AML-193 (cell line): ENCODE results near the gene KCNH1.

Source experiments
- DNase-seq, 2 experiments: peaks; one replicate each; lab custom pipeline; 2025; lab: John Stamatoyannopoulos, UW

The KCNH1 gene

DNA sequence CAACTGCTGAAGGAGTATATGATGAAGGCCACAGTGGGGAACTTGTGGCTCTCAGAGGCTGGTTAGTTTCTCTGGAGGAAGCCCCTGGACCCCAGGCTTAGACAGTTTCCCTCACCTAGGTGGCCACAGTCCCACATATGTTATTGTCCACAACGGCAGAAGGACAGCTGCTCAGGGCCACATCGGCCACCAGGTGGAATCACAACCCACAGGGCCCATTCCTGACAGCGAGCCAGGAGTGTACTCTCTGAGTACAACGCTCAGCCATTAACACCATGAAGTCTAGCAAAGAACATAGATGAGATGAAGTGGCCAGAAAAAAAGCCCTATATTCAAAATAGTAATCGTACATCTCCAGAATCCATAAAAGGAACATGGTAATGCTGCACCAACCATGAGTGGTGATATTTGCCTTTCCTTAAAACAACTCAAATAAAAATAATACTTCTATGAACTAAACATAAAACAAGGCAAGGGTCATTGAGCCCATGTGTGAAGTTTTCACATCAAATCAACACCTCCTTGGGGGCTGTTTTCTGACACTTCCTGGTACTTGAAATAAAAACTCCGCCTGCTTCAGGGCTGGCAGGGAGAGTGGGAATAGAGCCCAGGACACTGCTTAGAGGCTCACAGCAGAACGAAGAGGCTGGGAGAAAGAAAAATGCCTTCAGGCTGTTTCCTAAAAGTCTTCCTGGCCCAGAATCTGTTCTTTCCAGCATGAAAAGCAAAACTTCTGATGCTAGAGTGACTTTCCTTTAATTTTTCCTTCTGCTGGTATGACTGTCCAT, 421.9 kb downstream of the KCNH1 start:
- DNase-seq, result no peak

DNA sequence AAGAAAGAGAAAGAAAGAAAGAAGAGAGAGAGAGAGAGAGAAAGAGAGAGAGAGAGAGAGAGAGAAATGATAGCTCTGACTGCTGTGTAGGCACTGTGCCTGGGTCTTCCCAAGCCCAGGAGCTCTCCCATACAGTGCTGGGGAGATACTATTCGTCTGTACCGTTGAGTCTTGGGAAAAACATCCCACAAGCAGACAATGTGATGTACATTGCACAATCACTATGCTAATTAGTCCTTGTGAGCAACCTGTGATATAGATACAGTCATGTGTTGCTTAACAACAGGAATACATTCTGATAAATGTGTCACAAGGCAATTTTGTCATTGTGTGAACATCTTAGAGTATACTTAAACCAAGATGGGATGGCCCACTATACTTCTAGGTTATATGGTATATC, 424.2 kb downstream of the KCNH1 start:
- DNase-seq, result no peak

- no peak for DNase-seq
These were observed 426.4 kb downstream of the KCNH1 start for GRCh38 chr1:210707300-210708240.

GRCh38 chr1:210706246-210706645, 427.7 kb downstream of the KCNH1 start:
- no peak for DNase-seq

DNA sequence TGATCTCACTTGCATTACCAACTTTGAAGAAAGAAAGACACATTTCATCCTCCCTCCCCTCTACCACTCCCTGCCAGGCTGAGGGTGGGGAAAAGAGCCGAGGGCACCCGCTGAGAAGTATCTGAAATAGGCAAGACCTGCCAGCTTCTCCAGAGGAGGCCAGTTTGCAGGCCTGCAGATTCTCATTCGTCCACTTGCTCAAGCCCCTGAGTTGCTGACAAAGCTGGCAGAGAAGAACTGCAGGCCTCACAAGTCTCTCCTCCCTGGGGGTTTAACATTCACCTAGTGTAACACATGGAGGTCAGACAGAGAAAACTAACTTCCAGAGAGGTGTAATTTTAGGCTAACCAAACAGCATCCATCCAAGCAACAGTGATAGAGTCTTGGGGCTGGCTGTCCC, 428.9 kb downstream of the KCNH1 start:
- DNase-seq, result no peak

DNA sequence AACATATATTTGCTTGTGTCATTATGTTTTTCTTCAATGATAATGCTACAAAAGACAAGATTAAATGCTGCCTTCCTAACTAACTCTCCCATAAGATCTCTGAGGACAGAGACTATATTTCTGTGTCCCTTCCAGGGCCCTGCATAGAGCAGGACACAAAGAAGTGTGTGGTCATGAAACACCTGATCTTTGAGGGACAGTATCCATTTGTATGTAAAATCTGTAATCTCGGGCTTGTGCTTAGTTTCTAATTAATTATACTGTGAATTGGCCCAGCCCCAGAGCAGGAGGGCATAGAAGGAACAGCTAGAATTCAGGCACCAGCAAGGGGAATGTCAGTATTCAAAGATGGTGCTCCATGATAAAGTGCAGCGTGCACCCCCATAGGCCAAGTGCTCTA, 430.4 kb downstream of the KCNH1 start:
- no peak for DNase-seq

GRCh38 chr1:210702506-210702905, 431.4 kb downstream of the KCNH1 start:
- no peak for DNase-seq

DNA sequence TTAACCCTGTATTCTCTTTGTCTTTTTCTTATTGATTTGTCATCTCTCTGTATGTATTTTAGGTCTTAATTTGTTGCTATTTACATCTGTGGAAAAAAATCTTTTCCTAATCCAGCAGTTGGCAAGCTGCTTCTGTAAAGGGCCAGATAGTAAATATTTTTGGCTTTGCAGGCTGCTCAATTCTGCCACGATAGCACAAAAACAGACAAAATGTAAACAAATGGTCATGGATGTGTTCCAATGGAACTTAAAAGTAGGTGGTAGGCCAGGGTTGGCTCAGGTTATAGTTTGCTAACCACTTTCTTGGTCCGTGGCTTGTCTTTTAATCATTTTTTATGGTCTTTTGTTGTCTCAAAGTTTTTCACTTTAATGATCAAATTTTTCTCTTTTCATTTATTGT, 433.4 kb downstream of the KCNH1 start:
- DNase-seq, result no peak

DNA sequence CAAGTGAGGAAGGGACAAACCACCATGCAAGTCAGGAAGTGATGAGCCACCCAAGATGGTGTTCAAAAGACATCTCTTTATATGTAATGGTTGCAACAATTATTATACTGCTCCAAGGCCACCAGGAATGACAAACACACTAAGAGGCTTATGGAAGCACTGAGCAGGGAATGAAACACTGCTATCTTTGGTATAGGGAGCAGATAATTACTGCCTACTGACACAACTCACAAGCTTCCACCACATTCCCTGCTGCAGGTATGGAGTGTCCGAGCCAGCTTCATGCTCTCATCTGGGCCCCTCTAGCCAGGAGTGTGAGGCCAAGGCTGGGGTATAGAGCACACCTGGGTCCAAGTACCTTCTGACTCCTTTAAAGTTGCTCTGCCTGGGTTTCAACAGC, 433.9 kb downstream of the KCNH1 start:
- DNase-seq, result no peak

- DNase-seq, result no peak
These were observed 435.3 kb downstream of the KCNH1 start for GRCh38 chr1:210698661-210699060.

- no peak for DNase-seq
These were observed 436.8 kb downstream of the KCNH1 start for GRCh38 chr1:210697185-210697584.

DNA sequence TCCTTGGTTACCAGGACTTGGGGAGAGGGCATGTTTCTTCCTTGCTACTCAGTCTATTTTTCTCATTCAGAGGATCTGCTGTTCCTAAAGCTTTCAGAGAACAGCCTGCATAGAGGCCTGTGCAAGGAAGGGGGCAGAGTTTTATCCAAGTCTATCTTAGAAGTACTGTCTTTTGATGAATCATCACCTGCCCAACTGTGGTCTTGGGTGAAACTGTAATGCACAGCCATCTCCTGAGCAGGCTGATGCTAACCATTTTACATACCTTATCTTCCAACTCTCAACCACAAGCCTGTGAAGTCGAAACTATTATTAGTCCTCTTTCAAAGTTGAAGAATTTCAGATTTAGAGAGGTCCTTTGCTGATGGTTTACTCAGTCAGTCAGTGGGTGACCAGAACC, 437.2 kb downstream of the KCNH1 start:
- DNase-seq, result no peak

GRCh38 chr1:210695026-210695425, 438.9 kb downstream of the KCNH1 start:
- DNase-seq, result no peak

GRCh38 chr1:210692796-210693195, 441.2 kb downstream of the KCNH1 start:
- no peak for DNase-seq

- no peak for DNase-seq
These were observed 442.8 kb downstream of the KCNH1 start for GRCh38 chr1:210691039-210691610.

DNA sequence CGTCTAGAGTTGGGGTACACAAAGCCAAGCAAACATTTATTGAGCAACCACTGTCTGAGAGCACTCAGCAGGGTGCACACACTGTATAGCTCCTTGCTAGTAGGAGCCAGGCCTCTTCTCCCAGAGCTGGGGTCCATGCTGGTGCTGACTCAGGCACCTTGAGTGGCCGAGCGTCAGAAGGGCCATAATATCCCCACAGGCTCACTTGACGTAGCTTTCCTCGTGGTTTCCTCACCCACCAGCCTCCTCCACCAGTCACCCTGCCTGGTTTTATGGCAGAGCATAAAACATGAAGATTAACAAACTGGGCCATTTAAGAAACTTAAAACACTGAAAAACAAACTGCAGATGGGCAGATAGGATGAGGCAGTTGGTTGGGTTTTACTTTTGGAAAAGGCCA, 443.7 kb downstream of the KCNH1 start:
- no peak for DNase-seq

DNA sequence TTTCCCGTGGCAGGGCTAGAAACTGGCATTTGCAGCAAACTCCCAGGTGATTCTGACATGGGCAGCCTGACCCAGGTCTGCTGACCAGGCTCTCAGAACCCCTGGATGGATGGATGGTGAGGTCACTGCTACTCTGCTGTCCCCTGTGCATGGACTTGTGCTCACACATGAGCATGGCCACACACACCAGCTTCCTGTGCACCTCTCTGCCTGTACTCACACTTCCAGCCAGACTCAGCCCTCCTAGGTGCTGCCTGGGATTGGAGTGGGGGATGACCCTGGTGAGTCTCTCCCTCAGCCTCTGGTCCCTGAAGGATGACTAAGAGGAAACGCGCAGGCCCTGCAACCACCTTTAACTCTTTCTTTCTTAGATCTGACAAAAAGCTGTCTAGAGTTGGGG, 444.1 kb downstream of the KCNH1 start:
- no peak for DNase-seq

- no peak for DNase-seq
These were observed 445.3 kb downstream of the KCNH1 start for GRCh38 chr1:210688512-210689234.

GRCh38 chr1:210687582-210688279, 446.2 kb downstream of the KCNH1 start:
- DNase-seq, result no peak

DNA sequence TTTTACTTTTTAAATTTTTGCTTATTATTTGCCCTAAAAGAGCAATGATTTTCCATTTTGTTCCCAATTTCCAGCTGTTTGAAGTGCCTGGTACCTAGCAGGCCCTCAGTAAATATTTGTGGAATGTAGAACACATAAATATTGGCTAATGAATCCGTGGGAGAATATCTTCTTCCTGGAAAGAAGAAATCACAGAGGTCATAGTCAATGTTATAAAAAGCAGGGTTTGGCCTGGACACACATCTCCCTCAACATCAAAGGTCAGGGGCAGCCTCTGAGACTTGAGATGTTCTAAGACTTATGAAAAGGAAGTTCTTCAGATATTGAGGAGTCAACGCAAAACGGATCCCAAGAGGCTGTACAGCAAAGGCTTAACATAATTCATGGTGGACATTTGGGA, 447.1 kb downstream of the KCNH1 start:
- DNase-seq, result no peak

GRCh38 chr1:210685295-210685650, 448.7 kb downstream of the KCNH1 start:
- DNase-seq, result no peak
